ENCODE results near the gene MYO18A. TPM values are rescaled to one million over a fixed set of nuclear protein-coding genes. Genes with fewer than 3 reads are reported as not detected.

Gene MYO18A
- total and polyA plus RNA-seq, 2 donors from 2014 or later: 25.6 to 60.7 TPM

DNA sequence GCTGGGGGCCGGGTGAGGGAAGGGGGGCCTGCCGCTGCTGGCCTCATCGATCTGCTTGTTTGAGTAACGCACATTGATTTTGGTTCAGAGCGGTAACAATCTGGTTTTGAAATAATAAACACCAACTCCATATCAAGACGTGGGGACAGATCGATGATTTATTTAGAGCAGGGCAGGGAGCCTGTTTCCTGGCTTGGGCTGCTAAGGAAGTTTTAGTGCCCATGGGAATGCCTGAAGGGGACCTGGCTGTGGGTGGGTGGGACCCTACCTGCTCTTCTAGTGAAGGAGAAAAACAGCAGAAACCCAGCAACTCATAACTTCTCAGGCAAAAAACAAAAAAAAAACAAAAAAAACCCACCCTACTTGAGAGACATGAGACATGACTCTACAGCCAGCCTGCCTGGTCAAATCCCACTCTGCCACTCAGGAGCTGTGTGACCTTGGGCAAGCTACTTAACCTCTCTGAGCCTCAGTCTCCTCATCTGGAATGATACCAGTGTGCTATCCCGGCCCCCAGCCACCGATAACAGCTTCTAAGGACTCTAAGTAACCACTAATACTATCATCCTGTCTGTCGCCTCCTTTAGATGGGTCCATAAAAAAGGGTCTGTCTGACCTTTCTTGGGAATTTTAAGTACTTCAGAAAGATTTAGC is 71.2 kb downstream of the MYO18A start:
- TF ChIP-seq, protein P1, sequence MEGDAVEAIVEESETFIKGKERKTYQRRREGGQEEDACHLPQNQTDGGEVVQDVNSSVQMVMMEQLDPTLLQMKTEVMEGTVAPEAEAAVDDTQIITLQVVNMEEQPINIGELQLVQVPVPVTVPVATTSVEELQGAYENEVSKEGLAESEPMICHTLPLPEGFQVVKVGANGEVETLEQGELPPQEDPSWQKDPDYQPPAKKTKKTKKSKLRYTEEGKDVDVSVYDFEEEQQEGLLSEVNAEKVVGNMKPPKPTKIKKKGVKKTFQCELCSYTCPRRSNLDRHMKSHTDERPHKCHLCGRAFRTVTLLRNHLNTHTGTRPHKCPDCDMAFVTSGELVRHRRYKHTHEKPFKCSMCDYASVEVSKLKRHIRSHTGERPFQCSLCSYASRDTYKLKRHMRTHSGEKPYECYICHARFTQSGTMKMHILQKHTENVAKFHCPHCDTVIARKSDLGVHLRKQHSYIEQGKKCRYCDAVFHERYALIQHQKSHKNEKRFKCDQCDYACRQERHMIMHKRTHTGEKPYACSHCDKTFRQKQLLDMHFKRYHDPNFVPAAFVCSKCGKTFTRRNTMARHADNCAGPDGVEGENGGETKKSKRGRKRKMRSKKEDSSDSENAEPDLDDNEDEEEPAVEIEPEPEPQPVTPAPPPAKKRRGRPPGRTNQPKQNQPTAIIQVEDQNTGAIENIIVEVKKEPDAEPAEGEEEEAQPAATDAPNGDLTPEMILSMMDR (IDR thresholded peaks at IDR 0.05; ENCODE audit: borderline replicate concordance, extremely low read depth, insufficient read depth): no peak
- H3K9me3 ChIP-seq (ENCODE audit: control insufficient read depth in 2 of 3, insufficient read depth in 1 of 3, low read length in 3 of 3): no peaks in the 10 kb centered on the region
- no peak overlapping the region for H3K4me3 ChIP-seq (ENCODE audit: low read length in 3 of 3)
- peaks cover 0 to 31% (median 8%) of the 10 kb centered on the region in 3 donors for H3K36me3 ChIP-seq (ENCODE audit: control insufficient read depth in 2 of 3, insufficient read depth in 3 of 3, low read length in 3 of 3)
- H3K9ac ChIP-seq (ENCODE audit: low read length in 3 of 3): no peak overlapping the region
- H3K27me3 ChIP-seq (ENCODE audit: control insufficient read depth, insufficient read depth, low read length): no peaks in the 10 kb centered on the region
- no peak for FAIRE-seq
- peaks cover 0 to 20% (median 11%) of the 10 kb centered on the region in 3 donors for H3K4me1 ChIP-seq (ENCODE audit: control insufficient read depth in 2 of 3, insufficient read depth in 2 of 3, low read depth in 1 of 3, low read length in 3 of 3)
- intact Hi-C loops (cut with DNase I): no loop called here
- no peak for DNase-seq
- peak overlapping the region; percentile 23 to 91 for H3K27ac ChIP-seq (ENCODE audit: low read depth in 2 of 2, low read length in 2 of 2)

DNA sequence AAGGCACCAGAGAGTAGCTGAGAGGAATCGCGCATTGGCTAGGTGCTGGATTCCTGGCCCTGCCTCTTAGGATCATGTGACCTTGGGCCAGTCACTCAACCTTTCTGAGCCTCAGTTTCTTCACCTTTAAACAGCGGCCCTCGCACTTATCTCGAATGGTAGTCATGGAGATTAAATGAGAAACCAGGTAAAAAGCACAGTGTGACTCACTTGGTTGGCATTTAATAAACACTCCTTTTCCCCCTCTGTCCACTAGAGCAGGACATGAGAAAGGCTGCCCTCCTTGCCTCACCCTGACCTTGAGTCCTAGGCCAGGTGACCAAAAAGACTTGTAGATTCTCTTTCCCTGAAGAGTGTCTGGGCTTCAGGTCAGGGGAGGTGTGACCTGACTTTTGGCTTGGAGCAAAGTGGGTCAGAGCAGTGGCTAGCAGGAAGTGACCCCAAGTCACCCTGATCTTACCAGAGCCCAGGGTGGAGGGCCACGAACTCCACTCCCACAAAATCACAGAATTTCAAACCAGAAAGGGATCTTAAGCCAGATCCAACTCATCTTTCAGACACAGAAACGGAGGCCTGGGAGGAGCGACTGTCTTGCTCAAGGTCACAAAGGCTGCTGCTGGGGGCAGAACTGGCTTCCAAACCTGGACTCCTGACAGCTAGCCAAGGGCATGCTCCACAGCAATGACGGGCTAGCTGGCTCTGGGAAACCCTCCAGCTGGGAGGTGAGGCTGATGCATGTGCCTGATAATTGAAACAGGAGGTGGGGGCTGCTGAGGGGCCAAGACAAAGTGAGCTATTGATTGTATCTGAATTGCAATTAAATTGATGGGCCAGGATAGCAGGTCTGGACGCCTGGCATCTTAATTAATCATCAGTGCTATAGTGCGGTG is 72.0 kb downstream of the MYO18A start:
- H3K9ac ChIP-seq (ENCODE audit: low read length in 3 of 3): peak overlapping the region in 1 of 3 donors; percentile 55
- peaks cover 0 to 32% (median 13%) of the 10 kb centered on the region in 3 donors for H3K36me3 ChIP-seq (ENCODE audit: control insufficient read depth in 2 of 3, insufficient read depth in 3 of 3, low read length in 3 of 3)
- H3K4me1 ChIP-seq (ENCODE audit: control insufficient read depth in 2 of 3, insufficient read depth in 2 of 3, low read depth in 1 of 3, low read length in 3 of 3): peaks cover 0 to 21% (median 11%) of the 10 kb centered on the region in 3 donors
- FAIRE-seq: no peak
- H3K27me3 ChIP-seq (ENCODE audit: control insufficient read depth, insufficient read depth, low read length): no peaks in the 10 kb centered on the region
- H3K4me3 ChIP-seq (ENCODE audit: low read length in 3 of 3): no peak overlapping the region
- TF ChIP-seq, protein P1 (IDR thresholded peaks at IDR 0.05; ENCODE audit: borderline replicate concordance, extremely low read depth, insufficient read depth): peak; percentile 9
- intact Hi-C loops (cut with DNase I): no loop called here
- DNase-seq: peak in 1 of 5 donors; percentile 69
- H3K27ac ChIP-seq (ENCODE audit: low read depth in 2 of 2, low read length in 2 of 2): peak overlapping the region; percentile 87 to 91
- H3K9me3 ChIP-seq (ENCODE audit: control insufficient read depth in 2 of 3, insufficient read depth in 1 of 3, low read length in 3 of 3): no peaks in the 10 kb centered on the region

DNA sequence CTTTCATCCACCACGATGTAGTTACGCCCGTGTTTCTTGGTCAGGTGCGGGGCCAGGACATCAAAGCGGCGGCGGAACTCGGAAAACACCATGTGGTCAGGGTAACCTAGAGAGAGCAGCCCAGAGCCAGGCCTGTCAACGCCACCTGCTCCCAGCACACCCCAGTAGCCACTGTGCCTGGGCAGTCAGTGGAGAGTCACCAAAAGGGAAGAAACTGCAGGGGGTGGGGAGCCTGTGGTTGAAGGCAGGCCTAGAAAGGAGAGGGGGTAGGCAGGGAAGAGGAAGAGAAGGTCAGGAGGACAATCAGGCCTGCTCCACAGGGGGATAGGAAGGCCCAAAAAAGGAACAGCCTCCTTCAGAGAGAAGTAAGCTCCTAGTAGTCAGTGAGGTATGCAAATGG is 73.1 kb downstream of the MYO18A start:
- H3K36me3 ChIP-seq (ENCODE audit: control insufficient read depth in 2 of 3, insufficient read depth in 3 of 3, low read length in 3 of 3): peaks cover 0 to 27% (median 15%) of the 10 kb centered on the region in 3 donors

More for the DNA sequence above, 73.1 kb downstream of the MYO18A start:
- no peak for FAIRE-seq
- Histone ChIP-seq H3K4me1 (ENCODE audit: control insufficient read depth in 2 of 3, insufficient read depth in 2 of 3, low read depth in 1 of 3, low read length in 3 of 3) (peaks cover 0 to 22% (median 7%) of the 10 kb centered on the region in 3 donors), H3K4me3 (ENCODE audit: low read length in 3 of 3) (no peak overlapping the region), H3K27me3 (ENCODE audit: control insufficient read depth, insufficient read depth, low read length) (no peaks in the 10 kb centered on the region), H3K9me3 (ENCODE audit: control insufficient read depth in 2 of 3, insufficient read depth in 1 of 3, low read length in 3 of 3) (no peaks in the 10 kb centered on the region), H3K27ac (ENCODE audit: low read depth in 2 of 2, low read length in 2 of 2) (peak overlapping the region; percentile 72 to 91), H3K9ac (ENCODE audit: low read length in 3 of 3) (no peak overlapping the region)
- DNase-seq: peak in 1 of 5 donors; percentile 66
- intact Hi-C loops (cut with DNase I): no loop called here
- TF ChIP-seq, protein P1 (IDR thresholded peaks at IDR 0.05; ENCODE audit: borderline replicate concordance, extremely low read depth, insufficient read depth): no peak

Measured in kidney (tissue), 14 donors.